SU-DHL-6 (cell line): ENCODE measurements around the gene UQCRC1.

ENCODE experiments used
- H2AFZ ChIP-seq: fragments of 200-600 bp; sonication (generic); 2 replicates; pipeline ENCODE4 v1.6.1; 2014; ENCODE audit warnings: low read depth, mild to moderate bottlenecking, moderate library complexity, mixed read lengths, antibody characterized with exemption, low read length; ENCODE audit not compliant: severe bottlenecking
- H3F3A ChIP-seq: fragments of 200-600 bp; shearing (Covaris generic); 2 replicates; pipeline ENCODE4 v1.6.0; 2016; ENCODE audit warnings: antibody characterized with exemption, mild to moderate bottlenecking; ENCODE audit not compliant: insufficient read depth
- H3K27ac ChIP-seq: fragments of 200-600 bp; sonication (generic); 2 replicates; pipeline ENCODE4 v1.5.1; 2016; ENCODE audit warnings: low read depth, mild to moderate bottlenecking, low read length, moderate library complexity, mixed read lengths
- H3K27me3 ChIP-seq: fragments of 200-600 bp; sonication (generic), shearing (Covaris generic); 2 replicates; pipeline ENCODE4 v1.6.0; 2014; ENCODE audit warnings: mild to moderate bottlenecking, low read length
- H3K36me3 ChIP-seq: fragments of 200-600 bp; sonication (generic); 2 replicates; pipeline ENCODE4 v1.6.1; 2014; ENCODE audit warnings: mild to moderate bottlenecking, low read length, mixed read lengths
- H3K4me2 ChIP-seq: fragments of 300-600, 200-600 bp; shearing (Covaris generic), sonication (generic); 2 replicates; pipeline ENCODE4 v1.6.0; 2014; ENCODE audit warnings: low read length, low read depth, mild to moderate bottlenecking; ENCODE audit not compliant: poor library complexity, severe bottlenecking
- H3K4me3 ChIP-seq: fragments of 200-600 bp; sonication (generic); 2 replicates; pipeline ENCODE4 v1.5.1; 2014; ENCODE audit warnings: antibody characterized with exemption, low read length, mild to moderate bottlenecking, mixed read lengths; ENCODE audit not compliant: insufficient read depth, poor library complexity, severe bottlenecking
- H3K79me2 ChIP-seq: fragments of 200-600 bp; sonication (generic); 2 replicates; pipeline ENCODE4 v1.6.1; 2014; ENCODE audit warnings: mild to moderate bottlenecking, low read length, moderate library complexity; ENCODE audit not compliant: insufficient read depth
- H3K9ac ChIP-seq: fragments of 200-600 bp; sonication (generic); 2 replicates; pipeline ENCODE4 v1.7.0; 2014; ENCODE audit warnings: mild to moderate bottlenecking, low read length
- H3K9me2 ChIP-seq: fragments of 200-600 bp; sonication (generic); replicated peaks from 2 replicates; pipeline ENCODE4 v1.6.1; 2014; ENCODE audit warnings: low read length; ENCODE audit not compliant: insufficient read depth
- H3K9me3 ChIP-seq: fragments of 200-600 bp; sonication (generic); 2 replicates; pipeline ENCODE4 v1.6.1; 2014; ENCODE audit warnings: low read length, mixed read lengths; ENCODE audit not compliant: insufficient read depth
- H4K20me1 ChIP-seq: fragments of 200-600 bp; sonication (generic); 2 replicates; pipeline ENCODE4 v1.6.1; 2014; ENCODE audit warnings: low read depth, mild to moderate bottlenecking, antibody characterized with exemption, low read length, moderate library complexity, mixed read lengths
- CTCF ChIP-seq: fragments of 200-600 bp; sonication (generic); IDR thresholded peaks from one replicate; pipeline ENCODE4 v1.5.1; 2017; ENCODE audit warnings: antibody characterized with exemption, mild to moderate bottlenecking, low read length, moderate library complexity; ENCODE audit not compliant: insufficient read depth, poor library complexity, severe bottlenecking
- EZH2phosphoT487 ChIP-seq: fragments of 200-600 bp; sonication (generic), shearing (Covaris generic); conservative IDR thresholded peaks from 2 replicates; pipeline ENCODE4 v1.6.1; 2018; ENCODE audit warnings: mild to moderate bottlenecking, antibody characterized with exemption, low read length, moderate library complexity, mixed read lengths

UQCRC1 gene

DNA sequence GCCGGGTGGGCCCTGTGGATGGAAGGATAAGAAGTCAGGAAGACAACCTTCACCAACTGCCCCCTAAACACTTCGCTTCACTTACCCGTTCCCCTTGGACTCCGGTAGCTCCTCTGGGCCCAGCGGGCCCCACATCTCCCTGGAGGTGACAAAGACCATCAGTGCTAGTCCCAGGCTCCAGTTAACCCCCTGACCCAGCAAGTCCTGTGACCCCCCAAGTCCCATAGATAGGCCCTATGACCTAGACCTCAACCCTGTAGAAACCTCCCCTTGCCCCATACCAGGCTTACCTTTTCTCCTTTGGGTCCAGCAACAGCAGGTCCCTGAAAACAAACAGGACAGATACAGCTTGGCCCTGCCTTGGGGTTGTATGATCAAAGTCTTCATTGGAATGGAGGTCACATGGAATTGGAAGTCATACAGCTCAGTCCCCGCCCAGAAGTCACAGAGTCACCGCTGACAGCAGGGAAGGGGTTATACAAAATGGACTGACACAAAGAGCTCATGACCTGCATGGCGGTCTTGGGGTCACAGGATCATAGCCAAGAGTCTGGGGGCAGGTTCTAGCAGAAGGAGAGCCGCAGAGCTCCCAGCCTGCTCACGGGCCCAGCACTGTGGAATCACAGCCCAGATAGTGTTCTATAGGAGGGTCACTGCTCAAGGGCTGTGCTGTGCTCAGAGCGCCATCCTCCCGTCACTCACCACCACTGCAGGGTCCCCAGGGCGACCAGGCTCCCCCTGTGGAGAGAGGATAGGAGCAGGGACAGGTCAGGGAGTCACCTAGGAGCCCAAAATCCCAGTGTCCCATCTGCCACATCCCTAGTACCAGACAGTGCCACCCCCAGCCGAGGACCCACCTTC lies 27.6 kb downstream of the UQCRC1 start:
- Histone ChIP-seq H3F3A (no peaks in the 10 kb centered on the region), H3K79me2 (no peaks in the 10 kb centered on the region), H3K9ac (no peak overlapping the region), H4K20me1 (no peaks in the 10 kb centered on the region), H2AFZ (no peak overlapping the region), H3K27ac (no peak overlapping the region), H3K4me3 (no peak overlapping the region), H3K27me3 (no peaks in the 10 kb centered on the region), H3K9me3 (no peaks in the 10 kb centered on the region), H3K9me2 (no peaks in the 10 kb centered on the region), H3K4me2 (no peak overlapping the region), H3K36me3 (no peaks in the 10 kb centered on the region)
- TF ChIP-seq CTCF (no peak), EZH2phosphoT487 (no peak)

DNA sequence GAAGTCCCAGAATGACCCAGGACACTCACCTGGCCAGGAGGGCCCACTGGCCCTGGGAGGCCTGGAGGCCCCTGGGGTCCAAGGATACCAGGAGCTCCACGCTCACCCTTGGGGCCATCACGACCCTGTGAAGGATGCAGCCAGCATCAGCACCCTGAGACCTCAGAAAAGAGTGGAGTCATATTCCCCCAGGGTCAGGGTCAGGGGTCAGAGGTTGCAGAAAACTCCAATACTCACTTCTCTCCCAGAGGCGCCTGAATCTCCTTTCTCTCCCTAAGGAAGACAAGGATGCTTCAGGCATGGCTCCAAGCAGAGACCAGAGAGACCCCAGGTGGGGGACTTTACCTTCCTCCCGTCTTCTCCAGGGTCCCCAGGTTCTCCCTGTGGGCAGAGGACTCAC lies 32.8 kb downstream of the UQCRC1 start:
- Histone ChIP-seq H3K4me2 (no peak overlapping the region), H3F3A (no peaks in the 10 kb centered on the region), H3K9ac (no peak overlapping the region), H4K20me1 (no peaks in the 10 kb centered on the region), H3K9me3 (no peaks in the 10 kb centered on the region), H2AFZ (no peak overlapping the region), H3K9me2 (no peaks in the 10 kb centered on the region), H3K4me3 (no peak overlapping the region), H3K79me2 (no peaks in the 10 kb centered on the region), H3K27ac (no peak overlapping the region), H3K27me3 (no peaks in the 10 kb centered on the region), H3K36me3 (no peaks in the 10 kb centered on the region)
- TF ChIP-seq EZH2phosphoT487, result no peak
- TF ChIP-seq CTCF, result no peak

GRCh38 chr3:48575366-48575765 lies 34.1 kb downstream of the UQCRC1 start:
- Histone ChIP-seq H3K9ac (no peak overlapping the region), H4K20me1 (no peaks in the 10 kb centered on the region), H3F3A (no peaks in the 10 kb centered on the region), H3K4me3 (no peak overlapping the region), H3K36me3 (no peaks in the 10 kb centered on the region), H3K9me2 (no peaks in the 10 kb centered on the region), H3K4me2 (no peak overlapping the region), H3K79me2 (no peaks in the 10 kb centered on the region), H3K9me3 (no peaks in the 10 kb centered on the region), H3K27me3 (no peaks in the 10 kb centered on the region), H3K27ac (no peak overlapping the region), H2AFZ (no peak overlapping the region)
- TF ChIP-seq CTCF (no peak), EZH2phosphoT487 (no peak)
